K562 (cell line): Measurements from ENCODE around the gene TCF3.

Source experiments
- CTCF ChIP-seq, 3 experiments: IDR thresholded peaks in 2 of 3; conservative IDR thresholded peaks in 1 of 3; 2 replicates each; pipeline ENCODE4 v1.5.1; 2011 to 2012; ENCODE audit warnings: low read length in 3 of 3, mild to moderate bottlenecking in 3 of 3, control low read depth in 2 of 3, improper control_type of control experiment in 1 of 3, inconsistent platforms in 1 of 3, low read depth in 1 of 3, mixed read lengths in 1 of 3, moderate library complexity in 1 of 3; ENCODE audit not compliant: insufficient read depth in 2 of 3
- EP300 ChIP-seq: IDR thresholded peaks from 2 replicates; pipeline ENCODE4 v1.6.1; 2012; ENCODE audit warnings: low read length, improper control_type of control experiment
- FOXP1 ChIP-seq: sonication (generic); formaldehyde crosslinking; IDR thresholded peaks from 2 replicates; pipeline ENCODE4 v1.8.0; 2022; ENCODE audit warnings: mild to moderate bottlenecking, missing genetic modification reagents
- HNRNPL ChIP-seq: fragments of 200-400 bp; formaldehyde crosslinking; IDR thresholded peaks from 2 replicates; pipeline ENCODE4 v1.6.1; 2017; ENCODE audit warnings: low read depth, mild to moderate bottlenecking, low read length
- HNRNPLL ChIP-seq: fragments of 200-400 bp; formaldehyde crosslinking; IDR thresholded peaks from 2 replicates; pipeline ENCODE4 v1.6.1; 2017; ENCODE audit warnings: low read length, low read depth, mild to moderate bottlenecking; ENCODE audit not compliant: poor library complexity, severe bottlenecking
- SMAD1 ChIP-seq: fragments of 150-350 bp; IDR thresholded peaks from 2 replicates; pipeline ENCODE4 v1.6.1; 2014; ENCODE audit warnings: low read length, low read depth; ENCODE audit not compliant: partially characterized antibody
- TF ChIP-seq, protein P1 (sequence below): fragments of 450-650 bp; formaldehyde crosslinking; IDR thresholded peaks from 2 replicates; pipeline ENCODE4 v1.4.0; 2022; ENCODE audit warnings: missing genetic modification characterization

DNA sequence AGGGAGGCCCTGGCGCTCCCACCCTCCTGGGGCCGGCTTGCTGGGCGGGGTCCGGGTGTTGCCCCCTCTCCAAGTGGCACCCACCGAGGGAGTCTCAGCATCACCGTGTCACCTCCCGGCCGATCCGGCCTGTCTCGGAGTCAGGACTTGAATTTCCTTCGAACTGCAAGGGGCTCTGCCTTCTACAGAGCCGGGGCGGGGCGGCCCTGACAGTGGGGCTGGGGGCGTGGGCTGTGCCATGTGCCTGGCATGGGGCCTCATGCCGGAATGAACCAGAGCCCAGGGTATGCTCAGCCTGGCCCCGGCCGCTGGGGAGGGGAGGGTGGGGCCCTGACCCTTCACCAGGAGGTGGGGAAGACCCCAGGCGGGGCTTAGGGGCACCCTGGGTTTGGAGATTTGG lies 47.0 kb upstream of the TCF3 start:
- TF ChIP-seq SMAD1 = no peak
- TF ChIP-seq CTCF (IDR thresholded peaks at IDR 0.05 in 2 of 3, conservative IDR thresholded peaks at IDR 0.05 in 1 of 3; ENCODE audit: insufficient read depth in 2 of 3, low read depth in 1 of 3, low read length in 3 of 3) = no peak
- no peak for TF ChIP-seq FOXP1 (CRISPR knock-in tag)
- TF ChIP-seq HNRNPLL = no peak
- TF ChIP-seq, protein P1, sequence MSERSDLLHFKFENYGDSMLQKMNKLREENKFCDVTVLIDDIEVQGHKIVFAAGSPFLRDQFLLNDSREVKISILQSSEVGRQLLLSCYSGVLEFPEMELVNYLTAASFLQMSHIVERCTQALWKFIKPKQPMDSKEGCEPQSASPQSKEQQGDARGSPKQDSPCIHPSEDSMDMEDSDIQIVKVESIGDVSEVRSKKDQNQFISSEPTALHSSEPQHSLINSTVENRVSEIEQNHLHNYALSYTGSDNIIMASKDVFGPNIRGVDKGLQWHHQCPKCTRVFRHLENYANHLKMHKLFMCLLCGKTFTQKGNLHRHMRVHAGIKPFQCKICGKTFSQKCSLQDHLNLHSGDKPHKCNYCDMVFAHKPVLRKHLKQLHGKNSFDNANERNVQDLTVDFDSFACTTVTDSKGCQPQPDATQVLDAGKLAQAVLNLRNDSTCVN = no peak
- no peak for TF ChIP-seq HNRNPL
- TF ChIP-seq EP300 = no peak
